HEK293T (cell line): ENCODE results near the gene MPL.

Experiments
- CTCF ChIA-PET: fragments of 350-600 bp; formaldehyde crosslinking; extraction: SDS; loops from one replicate; lab custom pipeline; 2021; ENCODE audit warnings: antibody characterized with exemption, inconsistent platforms; lab: Yijun Ruan, JAX
- POLR2A ChIA-PET: fragments of 350-600 bp; formaldehyde crosslinking; extraction: SDS; loops from one replicate; lab custom pipeline; 2020; ENCODE audit warnings: antibody characterized with exemption, inconsistent platforms; lab: Yijun Ruan, JAX
- DNase-seq: peaks from one replicate; pipeline ENCODE4 v3.0.0; 2012; ENCODE audit warnings: mixed read lengths; ENCODE audit errors: extremely low spot score
- ARNT ChIP-seq: fragments of 450-650 bp; IDR thresholded peaks from 2 replicates; pipeline ENCODE4 v1.6.1; 2017; ENCODE audit warnings: mild to moderate bottlenecking
- BHLHE40 ChIP-seq: fragments of 450-650 bp; IDR thresholded peaks from 2 replicates; pipeline ENCODE4 v1.6.1; 2016; ENCODE audit warnings: mild to moderate bottlenecking, moderate library complexity, borderline replicate concordance
- CTBP1 ChIP-seq: fragments of 450-650 bp; IDR thresholded peaks from 2 replicates; pipeline ENCODE4 v1.6.1; 2016; ENCODE audit warnings: borderline replicate concordance
- ELF4 ChIP-seq: fragments of 450-650 bp; IDR thresholded peaks from 2 replicates; pipeline ENCODE4 v1.6.1; 2017; ENCODE audit warnings: antibody characterized with exemption
- FOXA1 ChIP-seq: fragments of 450-650 bp; IDR thresholded peaks from 2 replicates; pipeline ENCODE4 v1.6.1; 2016; ENCODE audit warnings: mild to moderate bottlenecking
- FOXK2 ChIP-seq: fragments of 450-650 bp; IDR thresholded peaks from 2 replicates; pipeline ENCODE4 v1.6.1; 2016; ENCODE audit warnings: mild to moderate bottlenecking
- FOXM1 ChIP-seq: fragments of 450-650 bp; IDR thresholded peaks from 2 replicates; pipeline ENCODE4 v1.6.1; 2017; ENCODE audit warnings: mild to moderate bottlenecking, borderline replicate concordance
- HDGF ChIP-seq: fragments of 450-650 bp; IDR thresholded peaks from 2 replicates; pipeline ENCODE4 v1.6.1; 2017; ENCODE audit warnings: antibody characterized with exemption, borderline replicate concordance
- L3MBTL2 ChIP-seq: fragments of 450-650 bp; conservative IDR thresholded peaks from 2 replicates; pipeline ENCODE4 v1.6.1; 2016; ENCODE audit warnings: mild to moderate bottlenecking
- LEF1 ChIP-seq: fragments of 450-650 bp; IDR thresholded peaks from 2 replicates; pipeline ENCODE4 v1.6.1; 2017; ENCODE audit warnings: mild to moderate bottlenecking, borderline replicate concordance
- NFRKB ChIP-seq: fragments of 450-650 bp; IDR thresholded peaks from 2 replicates; pipeline ENCODE4 v1.6.1; 2016; ENCODE audit warnings: mild to moderate bottlenecking, moderate library complexity
- SP1 ChIP-seq: fragments of 450-650 bp; IDR thresholded peaks from 2 replicates; pipeline ENCODE4 v1.6.1; 2017
- SUZ12 ChIP-seq: fragments of 450-650 bp; IDR thresholded peaks from 2 replicates; pipeline ENCODE4 v1.6.1; 2016; ENCODE audit warnings: mild to moderate bottlenecking
- TARDBP ChIP-seq: fragments of 450-650 bp; IDR thresholded peaks from 2 replicates; pipeline ENCODE4 v1.6.1; 2016
- ZNF384 ChIP-seq: fragments of 450-650 bp; IDR thresholded peaks from 2 replicates; pipeline ENCODE4 v1.6.1; 2016
- TF ChIP-seq, protein P1 (sequence below): fragments of 450-650 bp; IDR thresholded peaks from 2 replicates; pipeline ENCODE4 v1.6.1; 2016

Gene MPL

DNA sequence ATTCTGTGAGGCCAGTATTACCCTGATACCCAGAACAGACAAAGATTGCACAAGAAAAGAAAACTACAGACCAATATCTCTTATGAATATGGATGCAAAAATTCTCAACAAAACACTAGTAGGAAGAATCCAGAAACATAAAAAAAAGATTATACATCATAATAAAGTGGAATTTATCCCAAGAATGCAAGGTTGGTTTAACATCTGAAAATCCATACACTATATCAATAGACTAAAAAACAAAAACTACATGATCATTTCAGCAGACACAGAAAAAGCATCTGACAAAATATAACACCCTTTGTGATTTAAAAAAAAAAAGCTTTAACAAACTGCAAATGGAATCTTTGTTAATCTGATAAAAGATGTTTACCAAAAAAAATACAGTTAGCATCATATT, 12.2 kb upstream of the MPL start:
- ChIA-PET POLR2A (interaction anchor here (0.5 kb wide), 1 partner anchor 9 kb away, joined by 3 read pairs; no protein-coding TSS in a partner anchor), CTCF (no interaction called here)
- TF ChIP-seq FOXM1 (no peak), TARDBP (no peak), LEF1 (no peak), HDGF (no peak), SUZ12 (no peak), ARNT (no peak), BHLHE40 (no peak), FOXK2 (no peak), ELF4 (no peak), L3MBTL2 (no peak), FOXA1 (no peak)
- TF ChIP-seq, protein P1, sequence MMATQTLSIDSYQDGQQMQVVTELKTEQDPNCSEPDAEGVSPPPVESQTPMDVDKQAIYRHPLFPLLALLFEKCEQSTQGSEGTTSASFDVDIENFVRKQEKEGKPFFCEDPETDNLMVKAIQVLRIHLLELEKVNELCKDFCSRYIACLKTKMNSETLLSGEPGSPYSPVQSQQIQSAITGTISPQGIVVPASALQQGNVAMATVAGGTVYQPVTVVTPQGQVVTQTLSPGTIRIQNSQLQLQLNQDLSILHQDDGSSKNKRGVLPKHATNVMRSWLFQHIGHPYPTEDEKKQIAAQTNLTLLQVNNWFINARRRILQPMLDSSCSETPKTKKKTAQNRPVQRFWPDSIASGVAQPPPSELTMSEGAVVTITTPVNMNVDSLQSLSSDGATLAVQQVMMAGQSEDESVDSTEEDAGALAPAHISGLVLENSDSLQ, result no peak
- no peak for DNase-seq

DNA sequence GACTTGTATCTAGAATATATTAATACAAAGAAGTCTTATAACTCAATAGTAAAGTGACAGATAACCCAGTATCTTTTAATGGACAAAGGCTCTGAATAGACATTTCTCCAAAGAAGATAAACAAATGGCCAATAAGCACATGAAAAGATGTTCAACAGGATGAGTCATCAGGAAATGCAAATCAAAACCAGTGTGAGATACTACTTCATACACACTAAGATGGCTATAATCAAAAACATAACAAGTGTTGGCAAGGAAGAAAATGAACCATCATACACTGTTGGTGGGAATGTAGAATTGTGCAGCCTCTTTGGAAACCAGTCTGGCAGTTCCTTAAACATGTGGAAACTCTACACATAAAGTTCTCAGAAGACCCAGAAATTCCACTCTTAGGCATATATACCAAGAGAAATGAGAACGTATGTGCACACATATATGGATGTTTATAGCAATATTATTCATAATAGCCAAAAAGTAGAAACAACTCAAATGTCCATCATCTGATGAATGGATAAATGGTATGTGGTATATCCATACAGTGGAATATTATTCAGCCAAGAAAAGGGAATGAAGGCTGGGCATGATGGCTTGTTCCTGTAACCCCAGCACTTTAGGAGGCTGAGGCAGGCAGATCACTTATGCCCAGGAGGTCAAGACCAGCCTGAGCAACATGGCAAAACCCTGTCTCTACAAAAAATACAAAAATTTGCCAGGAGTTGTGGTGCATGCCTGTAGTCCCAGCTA, 9.9 kb upstream of the MPL start:
- DNase-seq, result no peak

DNA sequence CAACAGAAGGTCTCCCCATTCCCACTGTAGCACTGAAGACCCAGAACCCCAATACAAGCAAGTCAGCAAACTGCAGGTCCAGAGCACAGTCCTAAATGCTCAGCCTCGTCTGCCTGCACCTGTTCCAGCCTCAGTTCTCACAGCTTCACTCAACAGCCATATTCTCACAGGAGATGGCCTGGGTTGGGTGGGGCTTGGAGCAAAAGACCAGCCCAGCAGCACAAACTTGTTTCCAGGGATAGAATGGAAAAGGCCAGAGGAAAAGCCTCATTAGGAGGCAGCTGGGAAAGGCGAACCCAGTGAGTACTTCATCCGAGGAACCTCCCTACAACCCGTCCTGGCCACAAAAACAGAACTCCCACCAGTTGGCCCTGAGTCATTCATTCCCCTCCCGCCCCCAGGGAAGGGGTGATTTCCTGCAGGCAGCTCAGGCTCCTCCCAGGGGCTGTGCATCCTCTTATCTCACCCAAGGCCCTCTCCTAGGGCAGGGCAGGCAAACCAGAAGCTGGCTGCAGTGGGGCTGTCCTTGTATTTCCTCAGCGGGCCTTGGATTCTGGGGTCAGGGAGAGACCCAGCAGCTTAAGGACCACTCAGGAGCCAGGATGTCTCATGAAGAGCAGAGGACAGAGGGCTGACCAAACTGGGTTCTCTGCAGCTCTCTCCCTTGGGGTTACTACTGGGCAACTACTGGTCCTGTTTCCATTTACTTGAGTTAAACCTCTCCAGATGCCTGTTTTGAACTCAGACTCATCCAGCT, 7.4 kb upstream of the MPL start:
- TF ChIP-seq FOXM1 (no peak), BHLHE40 (no peak), FOXK2 (no peak), CTBP1 (no peak), SP1 (no peak), SUZ12 (no peak), TARDBP (no peak), FOXA1 (no peak), HDGF (no peak), ZNF384 (no peak), L3MBTL2 (no peak), NFRKB (no peak), ARNT (no peak), LEF1 (no peak)
- TF ChIP-seq, protein P1, result no peak
- ChIA-PET CTCF (no interaction called here), POLR2A (interaction anchor here (0.8 to 0.9 kb wide), 3 partner anchors 18 to 37 kb away, joined by 3 to 4 read pairs (median 3); partner anchors contain the start of gene CDC20)
- no peak for DNase-seq

More for the DNA sequence above, 9.9 kb upstream of the MPL start:
- ChIA-PET POLR2A (no interaction called here), CTCF (no interaction called here)
- TF ChIP-seq SUZ12 (no peak), NFRKB (no peak), FOXM1 (no peak), ZNF384 (no peak), FOXK2 (no peak), TARDBP (no peak), ELF4 (no peak), LEF1 (no peak), BHLHE40 (no peak), HDGF (no peak), CTBP1 (no peak), SP1 (no peak), FOXA1 (no peak), ARNT (no peak), L3MBTL2 (no peak)
- TF ChIP-seq, protein P1, result no peak

DNA sequence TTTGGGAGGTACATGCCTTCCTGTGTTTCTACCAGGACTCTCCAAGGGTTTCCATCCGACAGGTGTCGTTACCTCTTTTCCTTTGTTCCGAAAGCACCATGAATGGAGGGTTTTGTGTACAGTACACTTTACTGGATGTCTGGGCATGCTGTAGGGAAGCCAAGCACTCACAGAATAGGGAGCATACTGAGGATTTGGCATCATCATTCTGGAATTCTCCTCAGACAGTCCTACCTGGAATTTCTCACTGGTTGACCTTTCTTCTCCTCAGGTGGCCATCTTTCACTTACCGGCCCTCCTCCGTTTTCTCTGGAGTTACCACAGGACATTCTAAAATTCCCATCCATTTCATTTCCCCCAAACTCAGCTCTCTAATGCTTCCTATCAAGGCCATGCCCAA, 5.9 kb upstream of the MPL start:
- CTCF ChIA-PET, result no interaction called here
- POLR2A ChIA-PET, result no interaction called here
- DNase-seq, result no peak

DNA sequence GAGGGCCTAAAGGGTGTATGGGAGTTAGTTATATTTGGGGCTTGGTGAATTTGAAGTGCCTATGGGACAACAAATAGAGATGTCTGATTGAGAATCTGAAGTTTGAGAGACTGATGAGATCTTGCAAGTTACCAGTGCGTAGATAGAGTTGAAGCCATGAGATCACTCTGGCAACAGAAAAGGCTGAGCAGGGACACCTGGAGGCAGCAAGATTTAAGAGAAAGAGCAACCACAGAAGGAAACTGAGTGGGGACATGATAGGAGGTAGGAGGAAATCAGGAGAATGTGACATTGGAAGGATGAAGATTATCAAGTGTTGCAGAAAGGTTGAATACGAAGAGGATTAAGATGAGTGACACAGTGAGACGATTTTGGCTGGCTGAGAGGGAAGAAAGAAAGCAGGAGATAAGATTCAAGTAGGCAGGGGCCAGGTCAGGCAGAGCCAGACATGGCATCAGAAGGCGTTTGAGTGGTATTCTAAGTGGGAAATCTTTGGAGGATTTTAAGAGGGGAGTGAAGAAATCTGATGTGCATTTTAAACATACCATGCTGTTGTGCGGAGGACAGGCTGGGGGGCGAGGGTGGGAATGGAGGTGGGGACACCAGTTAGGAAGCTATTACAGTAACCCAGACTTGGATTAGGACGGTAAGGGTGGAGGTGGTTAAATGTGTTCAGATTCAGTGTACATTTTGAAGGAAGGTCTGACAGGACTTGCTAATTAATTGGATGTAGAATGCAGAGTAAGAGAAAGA, 3.0 kb upstream of the MPL start:
- no peak for DNase-seq
- no peak for TF ChIP-seq L3MBTL2
- no peak for TF ChIP-seq ZNF384
- TF ChIP-seq BHLHE40, result no peak
- no peak for TF ChIP-seq LEF1
- no peak for TF ChIP-seq ELF4
- TF ChIP-seq FOXK2, result no peak
- no peak for TF ChIP-seq ARNT
- no peak for TF ChIP-seq SUZ12
- TF ChIP-seq, protein P1, result no peak
- no peak for TF ChIP-seq NFRKB
- TF ChIP-seq FOXA1, result no peak
- TF ChIP-seq HDGF, result no peak
- no peak for TF ChIP-seq TARDBP
- POLR2A ChIA-PET, result no interaction called here
- CTCF ChIA-PET, result no interaction called here

More for the DNA sequence above, 5.9 kb upstream of the MPL start:
- TF ChIP-seq FOXM1 (no peak), TARDBP (no peak), HDGF (no peak), CTBP1 (no peak), FOXA1 (no peak)
